Measurements from ENCODE around the gene SCN1B. TPM values are rescaled to one million over a fixed set of nuclear protein-coding genes. Genes with fewer than 3 reads are reported as not detected.
A peak's percentile ranks its signal among the peaks of the same experiment; 100 is the strongest.

Gene SCN1B
- total RNA-seq, 2 experiments from 2014 or later, result 0.37 to 0.57 TPM

- CTCF ChIA-PET, result no interaction called here
- Mint-ChIP-seq H3K27me3 (ENCODE audit: low read depth) (no peaks in the 10 kb centered on the region), H3K4me3 (no peak overlapping the region), H3K9me3 (ENCODE audit: insufficient read depth) (no peaks in the 10 kb centered on the region), H3K27ac (no peak overlapping the region), H3K36me3 (ENCODE audit: low read depth) (no peaks in the 10 kb centered on the region), H3K4me1 (ENCODE audit: low read depth) (peaks cover 8% of the 10 kb centered on the region)
- POLR2A ChIA-PET, result no interaction called here
- ATAC-seq, result no peak
- no peak for DNase-seq
Observed at GRCh38 chr19:35084509-35084762, 54.2 kb downstream of the SCN1B start.

GRCh38 chr19:35085947-35086346, 55.7 kb downstream of the SCN1B start:
- H3K27me3 Mint-ChIP-seq (ENCODE audit: low read depth), result no peaks in the 10 kb centered on the region
- no peak overlapping the region for H3K4me3 Mint-ChIP-seq
- ATAC-seq, result no peak
- H3K36me3 Mint-ChIP-seq (ENCODE audit: low read depth), result no peaks in the 10 kb centered on the region
- peaks cover 12% of the 10 kb centered on the region for H3K4me1 Mint-ChIP-seq (ENCODE audit: low read depth)
- CTCF ChIA-PET, result interaction anchor here (1.4 to 3.4 kb wide), 2 partner anchors 10 to 19 kb away, joined by 3 to 14 read pairs; no protein-coding TSS in a partner anchor
- peak overlapping the region; percentile 22 for H3K27ac Mint-ChIP-seq
- H3K9me3 Mint-ChIP-seq (ENCODE audit: insufficient read depth), result no peaks in the 10 kb centered on the region
- DNase-seq, result no peak
- POLR2A ChIA-PET, result interaction anchor here (0.6 kb wide), 1 partner anchor 12 kb away, joined by 3 read pairs; no protein-coding TSS in a partner anchor

GRCh38 chr19:35086455-35086854, 56.2 kb downstream of the SCN1B start:
- H3K27ac Mint-ChIP-seq, result no peak overlapping the region
- ATAC-seq (no peak), DNase-seq (no peak)
- H3K4me3 Mint-ChIP-seq, result no peak overlapping the region
- H3K27me3 Mint-ChIP-seq (ENCODE audit: low read depth), result no peaks in the 10 kb centered on the region
- peaks cover 12% of the 10 kb centered on the region for H3K4me1 Mint-ChIP-seq (ENCODE audit: low read depth)
- no peaks in the 10 kb centered on the region for H3K9me3 Mint-ChIP-seq (ENCODE audit: insufficient read depth)
- no peaks in the 10 kb centered on the region for H3K36me3 Mint-ChIP-seq (ENCODE audit: low read depth)
- POLR2A ChIA-PET, result no interaction called here
- CTCF ChIA-PET, result interaction anchor here (1.4 to 3.4 kb wide), 2 partner anchors 10 to 19 kb away, joined by 3 to 14 read pairs; no protein-coding TSS in a partner anchor

GRCh38 chr19:35087393-35087792, 57.1 kb downstream of the SCN1B start:
- Mint-ChIP-seq H3K27ac (no peak overlapping the region), H3K9me3 (ENCODE audit: insufficient read depth) (no peaks in the 10 kb centered on the region), H3K4me3 (no peak overlapping the region), H3K27me3 (ENCODE audit: low read depth) (no peaks in the 10 kb centered on the region), H3K4me1 (ENCODE audit: low read depth) (peaks cover 12% of the 10 kb centered on the region), H3K36me3 (ENCODE audit: low read depth) (no peaks in the 10 kb centered on the region)
- DNase-seq, result no peak
- CTCF ChIA-PET, result interaction anchor here (0.8 to 3.4 kb wide), 2 partner anchors 20 to 43 kb away, joined by 3 to 14 read pairs; no protein-coding TSS in a partner anchor
- no peak for ATAC-seq
- POLR2A ChIA-PET, result no interaction called here

- Mint-ChIP-seq H3K4me1 (ENCODE audit: low read depth) (peaks cover 12% of the 10 kb centered on the region), H3K9me3 (ENCODE audit: insufficient read depth) (no peaks in the 10 kb centered on the region), H3K27me3 (ENCODE audit: low read depth) (no peaks in the 10 kb centered on the region), H3K4me3 (no peak overlapping the region), H3K36me3 (ENCODE audit: low read depth) (no peaks in the 10 kb centered on the region), H3K27ac (no peak overlapping the region)
- no peak for DNase-seq
- no peak for ATAC-seq
- ChIA-PET POLR2A (no interaction called here), CTCF (interaction anchor here (3.4 kb wide), 1 partner anchor 21 kb away, joined by 14 read pairs; no protein-coding TSS in a partner anchor)
Observed at GRCh38 chr19:35088131-35088913, 58.1 kb downstream of the SCN1B start.

GRCh38 chr19:35089554-35089953, 59.3 kb downstream of the SCN1B start:
- no peaks in the 10 kb centered on the region for H3K27me3 Mint-ChIP-seq (ENCODE audit: low read depth)
- POLR2A ChIA-PET, result no interaction called here
- ATAC-seq (no peak), DNase-seq (no peak)
- no peaks in the 10 kb centered on the region for H3K36me3 Mint-ChIP-seq (ENCODE audit: low read depth)
- H3K4me1 Mint-ChIP-seq (ENCODE audit: low read depth), result peaks cover 12% of the 10 kb centered on the region
- no peak overlapping the region for H3K4me3 Mint-ChIP-seq
- CTCF ChIA-PET, result interaction anchor here (0.8 to 1.5 kb wide), 5 partner anchors 20 to 47 kb away, joined by 3 read pairs; no protein-coding TSS in a partner anchor
- no peak overlapping the region for H3K27ac Mint-ChIP-seq
- no peaks in the 10 kb centered on the region for H3K9me3 Mint-ChIP-seq (ENCODE audit: insufficient read depth)

Other genes starting within 250 kb of the SCN1B start
- 1 to 10 TPM; 4.1 TPM for gene ZNF30, start 103.6 kb upstream of the SCN1B start, total RNA-seq
- 10 to 100 TPM; 13.7 to 14.2 TPM for gene ZNF792, start 66.2 kb upstream of the SCN1B start, total RNA-seq
- gene GRAMD1A, start 30.1 kb upstream of the SCN1B start, total RNA-seq, result 10 to 100 TPM; 76.2 to 81.8 TPM
- gene HPN, start 11.3 kb downstream of the SCN1B start, total RNA-seq, result not detected
- gene FXYD3, start 85.4 kb downstream of the SCN1B start, total RNA-seq, result not detected
- under 1 TPM; 0.13 TPM for gene LGI4, start 104.6 kb downstream of the SCN1B start, total RNA-seq
- 1 to 10 TPM; 1.3 to 1.4 TPM for gene FXYD1, start 108.4 kb downstream of the SCN1B start, total RNA-seq
- 1 to 10 TPM; 4.1 to 5.2 TPM for gene FXYD7, start 112.8 kb downstream of the SCN1B start, total RNA-seq
- gene FXYD5, start 124.3 kb downstream of the SCN1B start, total RNA-seq, result 100 to 1,000 TPM; 338 to 384 TPM
- not detected for gene FAM187B, start 198.3 kb downstream of the SCN1B start, total RNA-seq
- 10 to 100 TPM; 25.5 to 25.9 TPM for gene LSR, start 218.5 kb downstream of the SCN1B start, total RNA-seq
- gene USF2, start 238.5 kb downstream of the SCN1B start, total RNA-seq, result 100 to 1,000 TPM; 125 to 138 TPM

All from activated CD8-positive, alpha-beta T cell treated with anti-CD3 and anti-CD28 coated beads, Interleukin-2, amount 10 ng/mL, durations not matched to agents 7 days and 5 days (primary cell).